HEK293 (cell line): Measurements from ENCODE around the gene RAP1A.

Source experiments
- CTCF ChIA-PET: fragments of 350-600 bp; formaldehyde crosslinking; extraction: SDS; loops from one replicate; lab custom pipeline; 2021; ENCODE audit warnings: antibody characterized with exemption; lab: Yijun Ruan, JAX
- POLR2A ChIA-PET: fragments of 300-600 bp; formaldehyde crosslinking; extraction: SDS; loops from one replicate; lab custom pipeline; 2020; ENCODE audit warnings: antibody characterized with exemption, inconsistent platforms; lab: Yijun Ruan, JAX
- H3K27ac ChIP-seq: fragments of 200-500 bp; sonication (Bioruptor generic); 2 replicates; pipeline ENCODE4 v1.5.1; 2014; ENCODE audit warnings: low read depth, low read length, control low read depth, inconsistent platforms; ENCODE audit errors: extremely low read depth
- H3K36me3 ChIP-seq, 2 experiments: fragments of 200-500 bp in 1 of 2; sonication (Bioruptor generic) in 1 of 2; 1 replicate in 1 of 2; 2 replicates in 1 of 2; pipeline ENCODE4 v1.5.1; 2014 to 2017; ENCODE audit warnings: inconsistent platforms in 2 of 2, low read length in 2 of 2; ENCODE audit not compliant: control insufficient read depth in 2 of 2, insufficient read depth in 1 of 2
- H3K4me1 ChIP-seq: fragments of 200-500 bp; sonication (Bioruptor generic); 2 replicates; pipeline ENCODE4 v1.5.1; 2014; ENCODE audit warnings: mild to moderate bottlenecking, low read length, inconsistent platforms; ENCODE audit not compliant: control insufficient read depth, insufficient read depth
- H3K4me3 ChIP-seq: 2 replicates; pipeline ENCODE4 v1.5.1; 2011; ENCODE audit warnings: low read depth, mild to moderate bottlenecking, control low read depth, low read length, moderate library complexity
- H3K9me3 ChIP-seq: fragments of 200-500 bp; sonication (Bioruptor generic); 2 replicates; pipeline ENCODE4 v1.5.1; 2014; ENCODE audit warnings: low read depth, low read length, inconsistent platforms; ENCODE audit not compliant: control insufficient read depth, insufficient read depth
- EGR2 ChIP-seq: fragments of 450-650 bp; formaldehyde crosslinking; IDR thresholded peaks from 2 replicates; pipeline ENCODE4 v1.5.1; 2016; ENCODE audit warnings: low read depth, missing biosample characterization, missing genetic modification characterization
- GFI1B ChIP-seq: fragments of 450-650 bp; formaldehyde crosslinking; IDR thresholded peaks from 2 replicates; pipeline ENCODE4 v1.5.1; 2016; ENCODE audit warnings: missing biosample characterization, missing genetic modification characterization
- HOXC10 ChIP-seq: sonication (generic); formaldehyde crosslinking; IDR thresholded peaks from 2 replicates; pipeline ENCODE4 v1.8.1; 2023; ENCODE audit warnings: mild to moderate bottlenecking, missing genetic modification reagents
- HOXD13 ChIP-seq: sonication (generic); formaldehyde crosslinking; IDR thresholded peaks from 2 replicates; pipeline ENCODE4 v1.8.0; 2022; ENCODE audit warnings: missing genetic modification reagents, borderline replicate concordance
- KLF8 ChIP-seq: fragments of 450-650 bp; formaldehyde crosslinking; IDR thresholded peaks from 2 replicates; pipeline ENCODE4 v1.5.1; 2016; ENCODE audit warnings: missing biosample characterization, missing genetic modification characterization
- KLF9 ChIP-seq: fragments of 450-650 bp; formaldehyde crosslinking; IDR thresholded peaks from 2 replicates; pipeline ENCODE4 v1.5.1; 2016; ENCODE audit warnings: missing biosample characterization, missing genetic modification characterization, low read depth
- OVOL3 ChIP-seq: fragments of 450-650 bp; formaldehyde crosslinking; IDR thresholded peaks from 2 replicates; pipeline ENCODE4 v1.5.1; 2016; ENCODE audit warnings: missing biosample characterization, missing genetic modification characterization
- PRDM10 ChIP-seq: fragments of 450-650 bp; formaldehyde crosslinking; IDR thresholded peaks from 2 replicates; pipeline ENCODE4 v1.5.1; 2016; ENCODE audit warnings: missing biosample characterization, missing genetic modification characterization
- PRDM2 ChIP-seq: fragments of 450-650 bp; formaldehyde crosslinking; IDR thresholded peaks from 2 replicates; pipeline ENCODE4 v1.5.1; 2016; ENCODE audit warnings: missing biosample characterization, missing genetic modification characterization, borderline replicate concordance
- ZBTB17 ChIP-seq: fragments of 450-650 bp; formaldehyde crosslinking; IDR thresholded peaks from 2 replicates; pipeline ENCODE4 v1.5.1; 2016; ENCODE audit warnings: missing biosample characterization, missing genetic modification characterization
- ZBTB48 ChIP-seq: fragments of 450-650 bp; formaldehyde crosslinking; IDR thresholded peaks from 2 replicates; pipeline ENCODE4 v1.5.1; 2016; ENCODE audit warnings: missing biosample characterization, missing genetic modification characterization
- ZBTB49 ChIP-seq: fragments of 450-650 bp; formaldehyde crosslinking; IDR thresholded peaks from 2 replicates; pipeline ENCODE4 v1.5.1; 2016; ENCODE audit warnings: missing biosample characterization, missing genetic modification characterization, low read depth
- ZNF132 ChIP-seq: fragments of 450-650 bp; formaldehyde crosslinking; IDR thresholded peaks from 2 replicates; pipeline ENCODE4 v1.5.1; 2017; ENCODE audit warnings: missing biosample characterization, missing genetic modification characterization, borderline replicate concordance
- ZNF221 ChIP-seq: fragments of 450-650 bp; formaldehyde crosslinking; IDR thresholded peaks from 2 replicates; pipeline ENCODE4 v1.5.1; 2017; ENCODE audit warnings: missing biosample characterization, missing genetic modification characterization, borderline replicate concordance
- ZNF223 ChIP-seq: fragments of 450-650 bp; formaldehyde crosslinking; IDR thresholded peaks from 2 replicates; pipeline ENCODE4 v1.5.1; 2016; ENCODE audit warnings: missing biosample characterization, missing genetic modification characterization
- ZNF24 ChIP-seq: fragments of 450-650 bp; formaldehyde crosslinking; IDR thresholded peaks from 2 replicates; pipeline ENCODE4 v1.5.1; 2016; ENCODE audit warnings: missing biosample characterization, missing genetic modification characterization
- ZNF335 ChIP-seq: fragments of 450-650 bp; formaldehyde crosslinking; conservative IDR thresholded peaks from 2 replicates; pipeline ENCODE4 v1.5.1; 2016; ENCODE audit warnings: missing biosample characterization, missing genetic modification characterization
- ZNF350 ChIP-seq: fragments of 450-650 bp; formaldehyde crosslinking; IDR thresholded peaks from 2 replicates; pipeline ENCODE4 v1.5.0; 2017; ENCODE audit warnings: missing biosample characterization, mild to moderate bottlenecking, missing genetic modification characterization
- ZNF366 ChIP-seq: fragments of 450-650 bp; formaldehyde crosslinking; conservative IDR thresholded peaks from 2 replicates; pipeline ENCODE4 v1.5.1; 2016; ENCODE audit warnings: missing biosample characterization, missing genetic modification characterization
- ZNF548 ChIP-seq: fragments of 450-650 bp; formaldehyde crosslinking; IDR thresholded peaks from 2 replicates; pipeline ENCODE4 v1.5.1; 2016; ENCODE audit warnings: missing biosample characterization, missing genetic modification characterization
- ZNF549 ChIP-seq: fragments of 450-650 bp; IDR thresholded peaks from 2 replicates; pipeline ENCODE4 v1.5.1; 2018; ENCODE audit warnings: missing biosample characterization, missing genetic modification characterization, mild to moderate bottlenecking, inconsistent platforms, moderate library complexity
- ZNF629 ChIP-seq: fragments of 450-650 bp; formaldehyde crosslinking; IDR thresholded peaks from 2 replicates; pipeline ENCODE4 v1.5.1; 2017; ENCODE audit warnings: missing biosample characterization, missing genetic modification characterization
- ZXDB ChIP-seq: fragments of 450-650 bp; formaldehyde crosslinking; IDR thresholded peaks from 2 replicates; pipeline ENCODE4 v1.5.1; 2016; ENCODE audit warnings: missing biosample characterization, missing genetic modification characterization

The RAP1A gene

GRCh38 chr1:111738133-111738435 lies 118.5 kb downstream of the RAP1A start:
- Histone ChIP-seq H3K4me1 (peaks cover 21% of the 10 kb centered on the region), H3K9me3 (no peaks in the 10 kb centered on the region), H3K27ac (peak overlapping the region; percentile 92; the same call in 1 of the 2 replicates), H3K4me3 (peak overlapping the region; percentile 57), H3K36me3 (no peaks in the 10 kb centered on the region)
- POLR2A ChIA-PET, result interaction anchor here (0.6 to 2.3 kb wide), 5 partner anchors 10 to 119 kb away, joined by 3 to 13 read pairs (median 7); partner anchors contain the start of genes DDX20 and RAP1A
- TF ChIP-seq KLF8 (tag by site-specific recombination), result peak; percentile 71
- peak; percentile 16; the same call in 1 of the 2 replicates for TF ChIP-seq PRDM10 (tag by site-specific recombination)
- no peak for TF ChIP-seq KLF9 (tag by site-specific recombination)
- 0 out of 2 replicates have a peak, but pooled peaks have one; percentile 10 for TF ChIP-seq ZNF366
- no peak for TF ChIP-seq ZNF223 (tag by site-specific recombination)
- TF ChIP-seq ZNF221 (tag by site-specific recombination), result no peak
- CTCF ChIA-PET, result interaction anchor here (1.2 to 6.0 kb wide), 4 partner anchors 9 to 258 kb away, joined by 9 to 44 read pairs (median 22); no protein-coding TSS in a partner anchor

GRCh38 chr1:111738436-111739193 lies 119.0 kb downstream of the RAP1A start:
- Histone ChIP-seq H3K27ac (peak overlapping the region; percentile 92), H3K9me3 (no peaks in the 10 kb centered on the region), H3K4me3 (peak overlapping the region; percentile 57), H3K4me1 (peaks cover 21% of the 10 kb centered on the region), H3K36me3 (no peaks in the 10 kb centered on the region)
- ChIA-PET POLR2A (interaction anchor here (0.6 to 2.3 kb wide), 10 partner anchors 11 to 289 kb away, joined by 3 to 13 read pairs (median 4); partner anchors contain the start of genes ATP5PB, DDX20, RAP1A and WDR77), CTCF (interaction anchor here (1.2 to 6.0 kb wide), 4 partner anchors 9 to 258 kb away, joined by 9 to 44 read pairs (median 22); no protein-coding TSS in a partner anchor)
- TF ChIP-seq EGR2 (tag by site-specific recombination) (peak; percentile 89), ZNF24 (no peak), HOXD13 (CRISPR knock-in tag) (no peak), ZNF335 (tag by site-specific recombination) (peak; percentile 74), PRDM2 (tag by site-specific recombination) (no peak), ZNF350 (tag by site-specific recombination) (no peak), OVOL3 (tag by site-specific recombination) (no peak), ZNF132 (tag by site-specific recombination) (no peak), ZBTB49 (tag by site-specific recombination) (no peak), ZXDB (peak; percentile 61; the same call in 1 of the 2 replicates), ZNF548 (tag by site-specific recombination) (no peak), ZBTB48 (tag by site-specific recombination) (no peak; the same call in none of the 2 replicates), HOXC10 (CRISPR knock-in tag) (no peak), ZNF549 (no peak), ZBTB17 (tag by site-specific recombination) (peak; percentile 49), ZNF629 (no peak; the same call in 1 of the 2 replicates), GFI1B (no peak)
